GM23248 (cell line): Measurements from ENCODE around the gene NHERF2.

Experiments used
- EZH2 ChIP-seq: fragments of 200-600 bp; sonication (generic); IDR thresholded peaks from 2 replicates; pipeline ENCODE4 v1.6.1; 2018; ENCODE audit warnings: antibody characterized with exemption, mild to moderate bottlenecking; ENCODE audit not compliant: insufficient read depth, poor library complexity, severe bottlenecking
- EZH2phosphoT487 ChIP-seq: fragments of 200-600 bp; sonication (generic); IDR thresholded peaks from 2 replicates; pipeline ENCODE4 v1.6.1; 2018; ENCODE audit warnings: antibody characterized with exemption, moderate library complexity, mild to moderate bottlenecking, low read depth; ENCODE audit not compliant: insufficient read depth

DNA sequence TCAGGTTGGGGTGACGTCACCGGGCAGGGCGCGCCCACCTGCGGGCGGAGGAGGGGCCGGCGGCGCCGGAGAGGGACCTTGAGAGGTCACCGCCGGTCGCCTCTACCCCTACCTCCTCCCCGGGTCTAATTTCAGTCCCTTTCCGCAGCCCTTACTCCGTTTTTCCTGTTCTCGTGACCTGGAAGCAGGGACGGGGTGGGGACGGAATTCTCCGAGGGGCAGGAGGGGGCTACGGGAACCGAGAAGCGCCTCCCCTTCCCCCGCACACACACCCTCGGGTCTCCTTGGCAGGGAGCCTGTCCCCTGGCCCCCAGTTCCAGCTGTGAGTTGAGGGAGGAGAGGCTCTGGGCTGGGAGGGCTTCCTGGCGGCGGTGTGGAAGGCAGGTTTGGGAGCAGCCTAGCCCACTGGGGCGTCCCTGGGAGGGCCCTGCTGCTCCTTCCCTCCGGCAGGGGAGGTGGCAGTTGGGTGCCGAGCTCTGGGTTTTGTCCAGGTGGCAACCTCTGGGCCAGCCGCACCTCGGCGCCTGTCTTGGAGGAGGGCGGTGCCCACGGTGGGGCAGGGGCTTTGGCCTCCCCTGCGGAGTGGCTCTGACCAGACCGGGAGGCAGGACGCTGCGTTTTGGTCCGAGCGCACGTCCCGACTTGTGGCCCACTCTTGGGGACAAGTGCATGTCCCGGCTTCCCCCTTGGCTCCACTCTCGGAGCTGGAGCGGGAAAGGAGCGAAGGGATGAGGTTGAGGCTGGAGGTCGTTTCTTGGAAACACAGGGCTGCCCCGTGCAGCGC, 36.2 kb upstream of the NHERF2 start:
- TF ChIP-seq EZH2 (peak; percentile 96), EZH2phosphoT487 (0 out of 2 replicates have a peak, but pooled peaks have one; percentile 41)
